LNCAP (cell line): ENCODE measurements around the gene PIGO.

ENCODE experiments used
- TF ChIP-seq, protein P1 (sequence below): fragments of 450-650 bp; IDR thresholded peaks from 2 replicates; pipeline ENCODE4 v1.5.1; 2017; ENCODE audit warnings: mild to moderate bottlenecking

PIGO gene

GRCh38 chr9:35096035-35096849 is at the start of gene PIGO:
TSS of gene PIGO (minus strand) at chr9:35096591. CDS start at chr9:35095565, 1,026 bp downstream.
- TF ChIP-seq, protein P1, sequence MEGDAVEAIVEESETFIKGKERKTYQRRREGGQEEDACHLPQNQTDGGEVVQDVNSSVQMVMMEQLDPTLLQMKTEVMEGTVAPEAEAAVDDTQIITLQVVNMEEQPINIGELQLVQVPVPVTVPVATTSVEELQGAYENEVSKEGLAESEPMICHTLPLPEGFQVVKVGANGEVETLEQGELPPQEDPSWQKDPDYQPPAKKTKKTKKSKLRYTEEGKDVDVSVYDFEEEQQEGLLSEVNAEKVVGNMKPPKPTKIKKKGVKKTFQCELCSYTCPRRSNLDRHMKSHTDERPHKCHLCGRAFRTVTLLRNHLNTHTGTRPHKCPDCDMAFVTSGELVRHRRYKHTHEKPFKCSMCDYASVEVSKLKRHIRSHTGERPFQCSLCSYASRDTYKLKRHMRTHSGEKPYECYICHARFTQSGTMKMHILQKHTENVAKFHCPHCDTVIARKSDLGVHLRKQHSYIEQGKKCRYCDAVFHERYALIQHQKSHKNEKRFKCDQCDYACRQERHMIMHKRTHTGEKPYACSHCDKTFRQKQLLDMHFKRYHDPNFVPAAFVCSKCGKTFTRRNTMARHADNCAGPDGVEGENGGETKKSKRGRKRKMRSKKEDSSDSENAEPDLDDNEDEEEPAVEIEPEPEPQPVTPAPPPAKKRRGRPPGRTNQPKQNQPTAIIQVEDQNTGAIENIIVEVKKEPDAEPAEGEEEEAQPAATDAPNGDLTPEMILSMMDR: peak; percentile 77

DNA sequence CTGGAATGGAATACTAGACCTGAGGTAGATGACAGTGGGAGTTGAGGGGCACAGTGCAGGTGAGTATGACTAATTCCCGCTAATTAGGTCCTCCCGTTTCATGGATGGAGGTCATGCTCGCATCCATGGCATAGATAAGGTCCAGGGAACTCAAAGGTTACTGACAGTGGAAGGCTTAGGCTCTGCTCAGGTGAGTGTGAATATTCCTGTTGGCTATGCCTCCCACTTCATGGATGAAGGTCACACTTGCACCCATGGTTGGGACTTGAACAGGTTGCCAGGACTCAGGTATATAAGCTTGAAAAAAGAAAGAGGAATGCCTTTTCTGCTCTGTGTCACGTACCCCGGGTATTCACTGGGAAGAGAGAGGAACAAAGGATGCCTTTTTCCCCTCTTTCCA is 45.6 kb upstream of the PIGO start:
- TF ChIP-seq, protein P1: no peak

- TF ChIP-seq, protein P1: no peak
Observed at GRCh38 chr9:35140093-35140492, 43.7 kb upstream of the PIGO start.

- TF ChIP-seq, protein P1: no peak
Observed at GRCh38 chr9:35136866-35137265, 40.5 kb upstream of the PIGO start.

DNA sequence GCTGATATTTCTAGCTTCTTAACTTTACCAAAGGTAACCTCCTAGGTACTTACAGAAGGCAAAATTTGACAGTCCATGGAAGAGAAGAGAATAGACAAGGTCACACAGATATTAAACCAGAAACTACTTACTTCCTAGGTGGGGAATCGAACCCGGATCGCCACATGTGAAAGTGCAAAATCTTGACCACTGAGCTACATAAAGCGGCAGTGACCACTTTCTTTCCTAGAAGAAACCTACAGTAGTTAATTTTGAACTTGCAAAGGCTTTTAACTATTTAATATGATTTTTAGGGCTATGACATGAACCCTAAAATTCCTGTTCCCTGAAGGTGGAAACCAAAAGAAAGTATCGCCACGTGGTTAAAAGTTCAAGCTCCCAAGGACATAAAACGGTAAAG is 39.6 kb upstream of the PIGO start:
- TF ChIP-seq, protein P1: no peak

DNA sequence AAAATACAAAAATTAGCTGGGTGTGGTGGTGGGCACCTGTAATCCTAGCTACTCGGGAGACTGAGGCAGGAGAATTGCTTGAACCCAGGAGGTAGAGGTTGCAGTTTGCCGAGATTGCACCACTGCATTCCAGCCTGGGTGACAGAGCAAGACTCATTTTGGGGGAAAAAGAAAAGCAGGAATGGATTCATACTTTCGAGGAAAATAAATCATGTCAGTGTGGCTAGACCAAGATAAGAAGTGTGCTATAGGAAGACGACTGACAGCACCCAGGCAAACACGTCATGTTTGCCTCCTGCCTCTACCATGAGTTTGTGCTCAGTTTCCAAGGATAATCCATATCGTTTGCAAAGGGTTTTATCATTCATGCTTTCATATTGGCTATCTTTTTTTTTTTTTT is 38.5 kb upstream of the PIGO start:
- TF ChIP-seq, protein P1: no peak

- TF ChIP-seq, protein P1: peak; percentile 95
Observed at GRCh38 chr9:35116898-35117551, 20.6 kb upstream of the PIGO start.
